NCI-H82 treated with DMSO at 0.1 percent for 48 hours (cell line): ENCODE data around the gene IRX6.

ENCODE experiments used
- DNase-seq: peaks from one replicate; lab custom pipeline; 2025; ENCODE audit not compliant: unreplicated experiment; lab: John Stamatoyannopoulos, UW

The IRX6 gene

GRCh38 chr16:55322327-55322726, 1.7 kb upstream of the IRX6 start:
- no peak for DNase-seq

- DNase-seq: no peak
Observed at GRCh38 chr16:55324285-55325079, 479 bp downstream of the IRX6 start.

GRCh38 chr16:55325080-55325447, 1.1 kb downstream of the IRX6 start:
- DNase-seq: no peak

DNA sequence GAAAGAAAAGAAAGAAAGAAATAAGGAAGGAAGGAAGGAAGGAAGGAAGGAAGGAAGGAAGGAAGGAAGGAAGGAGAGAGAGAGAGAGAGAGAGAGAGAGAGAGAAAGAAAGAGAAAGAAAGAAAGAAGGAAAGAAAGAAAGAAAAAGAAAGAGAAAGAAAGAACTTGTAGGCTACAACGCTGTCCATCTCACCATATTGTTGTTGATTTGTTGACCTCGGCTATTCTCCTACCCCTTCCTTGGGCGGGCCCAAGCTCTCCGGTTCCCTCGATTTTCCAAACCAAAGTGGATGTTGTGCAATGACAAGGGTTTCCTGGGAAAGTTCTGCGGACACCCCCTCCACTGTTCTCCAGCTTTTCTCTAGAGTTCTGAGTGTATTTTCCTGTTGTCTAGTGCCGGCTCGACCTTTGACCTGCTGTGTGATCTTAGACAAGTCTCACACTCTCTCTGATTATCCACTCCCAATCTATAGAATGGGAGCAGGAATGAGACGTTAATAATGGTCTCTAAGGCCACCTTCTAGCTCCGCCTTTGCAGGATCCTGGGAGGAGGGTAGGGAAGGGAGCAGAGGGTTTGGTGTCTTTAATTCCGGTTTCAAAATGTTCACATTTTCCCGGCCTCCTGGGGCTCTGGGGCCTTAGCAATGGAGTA, 1.6 kb downstream of the IRX6 start:
- DNase-seq: no peak

DNA sequence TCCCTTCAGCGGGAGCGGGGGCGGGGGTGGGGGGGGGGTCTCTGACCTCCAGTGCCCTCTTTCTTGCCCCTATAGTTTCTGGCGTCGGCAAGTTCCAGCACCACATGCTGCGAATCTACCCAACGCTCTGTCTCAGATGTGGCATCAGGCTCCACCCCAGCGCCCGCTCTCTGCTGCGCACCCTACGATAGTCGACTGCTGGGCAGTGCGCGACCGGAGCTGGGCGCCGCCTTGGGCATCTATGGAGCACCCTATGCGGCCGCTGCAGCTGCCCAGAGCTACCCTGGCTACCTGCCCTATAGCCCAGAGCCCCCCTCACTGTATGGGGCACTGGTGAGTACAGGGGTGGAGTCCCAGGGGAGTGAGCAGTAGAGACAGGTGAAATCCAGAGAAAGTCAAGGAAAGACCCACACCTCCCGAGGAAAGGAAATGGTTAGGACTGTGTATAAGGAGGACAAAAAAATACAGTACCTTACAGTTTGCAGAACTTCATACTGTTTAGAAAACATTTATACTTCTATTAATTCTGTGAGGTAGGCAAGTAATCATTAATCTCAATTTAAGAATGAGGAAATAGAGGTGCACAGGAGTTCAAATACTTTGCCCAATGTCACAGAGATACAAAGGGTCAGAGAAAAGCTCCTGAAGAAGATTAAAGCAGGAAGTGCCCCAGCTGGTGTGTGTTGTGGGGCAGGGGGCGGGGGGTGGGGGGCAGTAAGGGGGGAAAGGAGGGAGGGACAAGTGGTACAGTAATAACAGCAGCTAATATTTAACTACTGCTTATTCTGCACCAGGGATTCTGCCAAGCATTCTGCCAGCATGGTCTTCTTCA, 2.5 kb downstream of the IRX6 start:
- no peak for DNase-seq

GRCh38 chr16:55328611-55329569, 4.9 kb downstream of the IRX6 start:
- no peak for DNase-seq

DNA sequence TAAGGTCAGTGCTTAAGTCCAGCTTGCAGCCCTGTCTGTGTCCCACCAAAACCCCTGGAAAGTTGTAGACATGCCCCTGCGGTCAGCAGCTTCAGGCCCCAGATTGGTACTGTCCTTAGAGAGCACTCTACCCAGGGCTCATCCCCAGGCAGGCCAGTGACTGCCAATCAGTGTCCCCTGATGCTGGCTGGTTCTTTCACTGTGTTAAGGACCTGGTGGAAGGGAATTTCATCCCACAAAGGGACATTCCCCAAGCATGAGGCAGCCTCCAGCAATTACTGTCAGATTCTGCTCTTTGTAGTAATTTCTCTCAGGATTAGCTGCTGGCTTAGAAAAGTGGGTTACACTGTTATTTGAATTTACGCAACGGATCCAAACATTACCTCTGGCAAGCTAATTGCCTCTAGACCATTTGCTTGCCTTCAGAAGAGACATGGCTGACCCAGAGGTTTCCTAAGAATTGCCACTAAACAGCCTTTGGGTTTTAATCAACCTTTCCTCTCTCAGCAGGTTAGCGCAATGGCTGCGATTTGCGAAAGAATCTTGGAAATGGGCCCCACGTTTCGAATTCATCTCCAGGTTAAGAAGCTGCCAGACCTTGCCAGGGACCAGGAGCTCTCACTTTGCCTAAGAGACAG, 5.9 kb downstream of the IRX6 start:
- DNase-seq: no peak

DNA sequence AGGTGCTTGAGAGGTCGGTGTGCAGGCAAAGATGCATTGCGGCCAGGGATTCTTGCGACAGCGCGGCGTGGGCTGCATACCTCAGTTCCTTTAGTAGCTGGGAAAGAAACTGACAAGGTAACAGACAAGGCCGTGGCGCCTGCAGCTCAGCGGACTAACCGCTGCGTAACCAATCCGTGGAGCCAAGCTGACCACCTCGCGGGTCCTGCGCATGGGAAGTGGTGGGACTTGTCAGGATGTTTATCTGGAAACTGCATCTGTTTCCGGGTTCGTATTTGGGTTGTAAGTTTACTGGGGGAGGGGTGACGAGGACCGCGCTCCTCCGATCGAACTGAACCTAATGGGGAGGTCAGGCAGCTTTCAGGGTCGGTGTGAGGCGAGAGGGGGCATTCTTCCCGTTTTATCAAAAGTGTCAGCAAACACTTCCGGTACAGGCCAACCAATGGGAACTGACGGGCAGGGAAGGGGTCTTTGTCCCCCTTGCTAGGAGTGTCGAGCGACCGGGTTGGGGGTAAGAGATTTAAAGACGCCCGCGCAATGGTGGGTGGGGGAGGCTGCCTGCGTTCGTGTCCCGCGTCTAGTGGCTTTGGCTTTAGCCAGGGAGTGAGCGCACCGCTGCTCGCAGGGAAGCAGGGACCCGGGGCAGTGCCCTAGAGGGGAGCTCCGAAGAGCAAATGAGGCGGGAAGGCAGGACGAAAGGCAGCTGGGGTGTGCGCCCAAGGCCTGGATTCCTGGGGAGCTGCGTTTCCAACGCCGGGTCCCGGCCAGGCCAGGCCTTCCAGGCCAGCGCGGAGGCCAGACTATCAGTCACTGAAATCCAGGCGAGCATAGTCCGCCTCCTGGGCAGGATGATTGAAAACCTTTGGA, 7.0 kb downstream of the IRX6 start:
- no peak for DNase-seq

DNA sequence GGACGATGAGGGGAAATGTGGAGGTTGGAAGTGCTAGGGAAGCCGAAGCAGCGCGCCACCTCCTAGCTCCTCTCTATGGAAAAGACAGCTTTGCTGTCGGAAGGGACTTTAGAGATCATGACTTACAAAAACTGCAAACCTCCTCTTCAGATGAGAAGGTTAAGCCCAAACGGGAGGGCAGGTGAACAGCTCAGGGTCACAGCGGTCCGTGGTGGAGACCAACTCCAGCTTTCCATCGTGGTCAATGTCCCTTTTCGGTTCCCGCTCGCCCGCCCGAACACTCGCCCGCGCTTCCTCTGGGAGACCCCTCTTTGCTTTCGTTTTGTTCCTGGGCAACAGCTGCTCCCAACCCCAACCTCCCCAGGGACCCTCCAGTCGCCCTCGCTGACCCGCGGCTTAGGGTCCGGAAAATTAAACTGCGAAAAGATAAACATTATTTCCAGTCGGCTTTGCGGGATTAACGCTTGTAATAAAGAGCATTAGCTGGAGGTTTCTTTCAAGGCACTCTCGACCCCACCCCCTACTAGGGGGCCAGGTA, 7.7 kb downstream of the IRX6 start:
- DNase-seq: no peak

DNA sequence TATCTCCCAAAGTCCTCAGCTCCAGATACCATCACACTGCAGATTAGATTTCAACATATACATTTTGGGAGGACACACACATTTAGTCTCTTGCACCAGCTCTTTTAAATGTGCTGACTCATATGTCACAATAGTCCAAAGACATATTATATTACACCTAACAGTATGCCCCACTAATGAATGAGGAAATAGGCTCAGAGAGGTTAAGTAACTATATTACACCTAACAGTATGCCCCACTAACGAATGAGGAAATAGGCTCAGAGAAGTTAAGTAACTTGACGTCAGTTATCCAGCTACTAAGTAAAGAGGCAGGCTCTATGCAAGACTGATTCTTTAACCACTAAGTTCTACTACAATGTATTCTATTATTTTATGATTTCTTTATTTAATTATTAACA, 9.7 kb downstream of the IRX6 start:
- no peak for DNase-seq

- no peak for DNase-seq
Observed at GRCh38 chr16:55338646-55339045, 14.6 kb downstream of the IRX6 start.

DNA sequence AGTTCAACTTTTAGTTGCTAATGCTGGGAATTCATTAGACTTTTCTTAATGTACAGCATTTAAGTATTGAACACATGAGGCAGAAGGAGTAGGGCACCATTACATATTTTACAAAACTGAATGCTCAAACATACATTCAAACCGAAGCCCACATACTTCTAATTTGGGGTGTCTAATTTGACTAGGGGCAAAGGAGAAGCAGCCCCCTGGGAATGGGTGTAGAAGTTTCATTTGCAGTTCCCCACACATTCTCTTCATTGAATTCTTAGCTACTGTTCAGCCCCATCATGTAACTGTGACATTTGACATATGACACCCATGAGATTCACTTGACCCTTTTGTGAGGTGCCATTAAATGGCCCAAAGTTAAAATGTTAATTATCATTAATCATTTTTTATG, 16.4 kb downstream of the IRX6 start:
- DNase-seq: no peak

DNA sequence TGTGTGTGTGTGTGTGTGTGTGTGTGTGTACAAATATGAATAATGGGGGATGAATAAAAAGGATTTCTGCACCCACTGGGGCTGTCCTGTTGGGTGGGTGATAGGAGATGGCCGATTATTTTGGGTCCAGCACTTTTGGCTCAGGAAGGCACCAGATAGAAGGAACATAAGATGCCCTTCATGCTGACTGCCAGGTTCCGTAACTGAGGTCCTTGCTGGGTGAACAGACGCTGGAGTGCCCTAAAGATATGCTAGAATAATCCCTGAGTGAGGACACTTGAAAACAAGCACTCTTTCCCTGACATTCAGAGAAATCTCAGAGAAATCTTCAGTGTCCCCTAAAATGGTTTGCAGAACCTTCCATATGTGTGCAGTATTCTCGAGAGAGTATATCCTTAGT, 17.7 kb downstream of the IRX6 start:
- no peak for DNase-seq

- no peak for DNase-seq
Observed at GRCh38 chr16:55346475-55346874, 22.5 kb downstream of the IRX6 start.

- DNase-seq: no peak
Observed at GRCh38 chr16:55349867-55350266, 25.9 kb downstream of the IRX6 start.

DNA sequence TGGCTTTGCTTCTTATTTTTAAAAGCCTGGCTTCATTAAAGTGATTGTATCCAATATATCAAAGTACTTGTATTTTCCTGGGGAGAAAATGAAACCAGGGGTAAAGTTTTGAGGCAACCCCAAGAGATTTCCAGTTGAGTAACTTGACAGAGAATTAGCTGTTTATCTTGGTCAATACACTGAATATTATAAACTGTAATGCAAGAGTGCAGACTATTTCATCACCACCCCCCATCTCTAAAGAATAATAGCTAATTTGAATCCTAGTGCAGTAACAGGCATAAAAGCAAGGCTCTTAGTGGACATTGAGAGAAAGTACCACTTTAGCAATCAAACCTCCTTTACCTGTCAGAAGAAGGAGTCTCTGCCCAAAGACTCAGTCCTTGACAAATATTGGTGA, 27.0 kb downstream of the IRX6 start:
- DNase-seq: no peak

DNA sequence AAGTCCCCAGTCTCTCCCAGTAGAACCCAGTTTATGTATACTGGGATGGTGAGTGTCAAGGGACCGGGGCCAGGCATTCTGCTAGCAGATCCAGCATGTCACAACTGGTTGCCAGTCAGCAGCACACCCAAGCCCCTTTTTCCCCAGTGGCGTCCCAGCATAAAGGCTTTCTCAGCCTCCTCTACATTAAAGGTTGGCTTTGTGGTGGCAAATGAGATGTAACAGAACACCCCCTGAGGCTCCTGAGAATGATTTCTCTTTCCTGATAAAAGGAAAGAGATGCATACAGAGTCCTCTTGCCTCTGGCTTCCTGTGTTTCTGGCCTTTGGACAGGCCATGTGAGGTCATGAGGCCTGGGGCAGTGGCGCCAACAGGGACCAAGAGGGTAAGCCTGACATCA, 27.9 kb downstream of the IRX6 start:
- no peak for DNase-seq

DNA sequence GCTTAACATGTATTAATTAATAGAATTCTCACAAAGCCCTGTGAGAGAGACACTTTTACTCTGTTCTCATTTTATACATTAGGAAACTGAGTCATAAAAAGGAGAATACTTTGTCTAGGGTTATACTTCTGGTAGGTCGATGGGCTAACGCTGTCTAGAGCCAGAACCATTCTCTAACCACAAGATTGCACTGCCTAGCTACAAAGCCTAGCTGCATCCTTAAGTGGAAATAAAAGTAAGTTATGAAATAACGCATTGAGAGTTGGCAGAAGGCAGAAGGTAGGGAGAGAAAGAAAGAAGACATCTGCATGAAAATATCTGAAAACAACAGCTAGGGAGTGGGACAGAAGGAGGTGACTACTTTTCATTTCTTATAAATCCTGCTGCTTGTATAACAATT, 33.2 kb downstream of the IRX6 start:
- DNase-seq: no peak

DNA sequence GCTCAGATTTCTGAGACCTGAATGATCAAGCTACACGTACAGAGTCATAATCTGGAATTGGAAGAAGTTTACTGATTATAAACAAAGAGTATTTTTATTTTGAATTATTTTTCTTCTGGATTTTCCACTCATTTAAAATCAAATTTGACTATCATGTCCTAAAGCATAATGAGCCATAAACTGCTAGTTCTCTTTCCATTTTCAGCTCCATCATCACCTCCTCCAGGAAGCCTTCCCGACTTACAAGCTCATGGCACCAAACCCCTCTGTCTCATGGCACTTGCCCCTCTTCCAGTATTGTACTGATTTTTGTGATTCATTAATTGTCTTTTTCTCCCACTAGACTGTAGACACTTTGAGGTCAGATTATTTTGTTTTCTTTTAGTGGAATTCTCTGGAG, 35.9 kb downstream of the IRX6 start:
- DNase-seq: no peak
